GM12801 (cell line): ENCODE results near the gene SHISA6.

ENCODE experiments used
- TF ChIP-seq, protein P1 (sequence below): IDR thresholded peaks from one replicate; pipeline ENCODE4 v1.5.1; 2011; ENCODE audit warnings: control low read depth; ENCODE audit not compliant: insufficient read length; ENCODE audit errors: extremely low read depth

Gene SHISA6

DNA sequence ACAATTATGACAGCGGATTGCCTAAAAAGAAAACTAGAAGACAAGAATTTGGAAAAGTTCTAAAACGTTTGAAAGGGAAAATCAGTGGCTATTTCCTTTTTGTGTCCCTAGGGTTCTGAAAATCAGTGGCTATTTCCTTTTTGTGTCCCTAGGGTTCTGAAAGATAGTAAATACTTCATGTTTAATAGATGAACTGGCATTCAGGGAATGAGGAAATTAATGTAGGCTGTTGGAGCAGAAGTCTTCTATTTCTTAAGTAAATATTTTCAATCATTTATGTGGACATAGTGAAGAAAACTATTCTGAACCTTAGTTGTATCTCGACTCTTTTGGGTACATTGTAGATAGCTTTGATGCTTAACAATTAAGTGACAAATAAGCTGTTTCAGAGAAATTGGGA, 78.9 kb downstream of the SHISA6 start:
- TF ChIP-seq, protein P1, sequence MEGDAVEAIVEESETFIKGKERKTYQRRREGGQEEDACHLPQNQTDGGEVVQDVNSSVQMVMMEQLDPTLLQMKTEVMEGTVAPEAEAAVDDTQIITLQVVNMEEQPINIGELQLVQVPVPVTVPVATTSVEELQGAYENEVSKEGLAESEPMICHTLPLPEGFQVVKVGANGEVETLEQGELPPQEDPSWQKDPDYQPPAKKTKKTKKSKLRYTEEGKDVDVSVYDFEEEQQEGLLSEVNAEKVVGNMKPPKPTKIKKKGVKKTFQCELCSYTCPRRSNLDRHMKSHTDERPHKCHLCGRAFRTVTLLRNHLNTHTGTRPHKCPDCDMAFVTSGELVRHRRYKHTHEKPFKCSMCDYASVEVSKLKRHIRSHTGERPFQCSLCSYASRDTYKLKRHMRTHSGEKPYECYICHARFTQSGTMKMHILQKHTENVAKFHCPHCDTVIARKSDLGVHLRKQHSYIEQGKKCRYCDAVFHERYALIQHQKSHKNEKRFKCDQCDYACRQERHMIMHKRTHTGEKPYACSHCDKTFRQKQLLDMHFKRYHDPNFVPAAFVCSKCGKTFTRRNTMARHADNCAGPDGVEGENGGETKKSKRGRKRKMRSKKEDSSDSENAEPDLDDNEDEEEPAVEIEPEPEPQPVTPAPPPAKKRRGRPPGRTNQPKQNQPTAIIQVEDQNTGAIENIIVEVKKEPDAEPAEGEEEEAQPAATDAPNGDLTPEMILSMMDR = no peak

DNA sequence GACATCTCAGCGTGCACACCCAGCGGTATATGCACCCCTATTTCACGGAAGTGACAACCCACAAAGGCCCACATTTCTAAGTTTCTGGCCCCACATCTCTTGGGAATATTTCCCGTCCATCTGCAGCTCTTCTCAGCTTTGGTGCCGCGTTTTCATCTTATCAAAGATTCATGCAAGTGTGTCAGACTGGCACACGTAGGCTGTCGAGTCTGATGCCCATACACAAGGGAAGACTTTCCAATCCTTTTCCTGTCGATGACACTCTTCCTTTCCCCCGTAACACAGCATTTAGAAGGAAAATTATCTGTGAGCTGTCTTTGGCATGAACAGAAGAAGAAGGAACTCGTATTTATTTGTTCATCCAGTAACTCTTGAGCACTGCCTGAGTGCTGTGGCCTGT, 83.0 kb downstream of the SHISA6 start:
- TF ChIP-seq, protein P1 = no peak

DNA sequence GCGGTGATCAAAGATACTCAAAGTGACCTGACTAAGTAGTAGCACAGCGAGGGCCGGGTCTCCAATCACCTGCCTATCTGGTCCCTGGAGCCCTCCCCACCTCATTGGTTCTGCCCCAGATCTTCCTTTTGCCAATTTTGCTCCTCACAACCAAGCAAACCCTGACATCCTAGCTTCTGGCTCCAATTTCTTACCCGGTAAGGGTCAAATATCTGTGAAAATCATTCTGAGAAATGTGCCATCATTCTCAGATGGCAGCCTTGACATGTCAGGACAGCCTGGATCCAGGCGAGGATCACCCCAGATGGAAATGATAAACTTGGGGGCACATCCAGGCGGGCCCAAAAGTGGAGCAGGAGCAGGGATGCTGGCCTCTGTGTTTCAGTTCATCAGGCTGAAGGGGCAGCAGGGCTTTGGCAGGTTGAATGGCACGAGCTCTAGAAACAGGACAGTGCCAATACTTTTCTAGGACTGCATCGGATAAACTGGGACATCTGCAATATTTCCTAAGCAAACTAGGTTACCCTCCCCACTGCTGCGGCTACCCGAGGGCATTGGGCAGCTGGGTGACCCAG, 83.9 kb downstream of the SHISA6 start:
- TF ChIP-seq, protein P1 = no peak

DNA sequence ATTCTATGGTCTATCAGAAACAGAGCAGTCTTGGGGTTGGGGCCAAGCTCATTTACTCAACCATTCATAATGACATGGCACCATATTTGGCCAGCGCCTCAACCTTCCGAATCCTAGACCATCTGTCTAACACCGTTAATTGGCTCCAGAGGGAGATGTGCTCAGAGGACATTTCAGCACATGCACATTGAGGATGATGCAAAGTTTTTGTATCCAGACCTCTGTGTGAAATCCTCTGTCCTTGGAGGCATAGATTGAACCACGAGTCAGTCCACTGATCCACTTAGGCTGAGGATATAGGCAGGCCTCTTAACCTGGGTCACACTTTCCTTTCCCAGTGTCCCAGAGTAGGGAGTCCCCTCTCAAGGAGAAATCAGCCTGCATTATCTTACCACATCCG, 85.5 kb downstream of the SHISA6 start:
- TF ChIP-seq, protein P1 = no peak

DNA sequence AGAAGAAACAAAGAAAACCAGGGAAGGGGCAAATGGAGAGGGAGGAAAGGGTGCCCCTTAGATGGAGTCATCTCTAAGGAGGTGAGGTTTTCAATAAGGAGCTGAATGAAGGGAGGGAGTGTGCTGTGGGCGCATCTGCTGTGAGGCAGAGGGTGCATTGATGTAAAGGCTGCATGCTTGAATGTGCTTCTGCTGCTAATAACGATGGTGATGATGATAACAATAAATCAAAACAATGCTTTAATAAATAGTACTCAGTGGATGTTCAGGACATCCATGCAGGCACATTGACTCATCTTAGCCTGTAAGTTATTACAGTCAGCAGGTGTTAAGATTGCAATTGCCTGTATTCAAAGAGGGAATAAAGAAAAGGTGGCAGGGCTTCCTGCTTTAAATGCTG, 87.8 kb downstream of the SHISA6 start:
- TF ChIP-seq, protein P1 = no peak

DNA sequence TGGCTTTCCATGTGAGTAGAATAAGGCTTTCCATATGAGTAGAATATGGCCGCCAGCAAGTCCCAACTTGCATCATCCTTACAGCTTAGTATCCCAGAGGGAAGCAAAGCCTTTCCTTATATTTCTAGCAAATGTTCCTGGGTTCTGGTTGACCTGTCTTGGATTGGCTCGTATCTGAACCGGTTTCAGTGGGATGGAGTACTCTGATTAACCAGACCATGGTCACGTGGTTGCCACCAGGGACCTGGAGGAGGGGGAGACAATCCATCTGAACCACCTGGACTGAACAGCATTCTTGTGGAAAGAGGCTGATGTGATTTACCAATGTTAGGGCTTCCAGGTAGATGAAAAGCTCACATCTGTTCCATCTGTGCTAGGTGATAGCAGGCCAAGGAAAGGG, 89.0 kb downstream of the SHISA6 start:
- TF ChIP-seq, protein P1 = no peak

DNA sequence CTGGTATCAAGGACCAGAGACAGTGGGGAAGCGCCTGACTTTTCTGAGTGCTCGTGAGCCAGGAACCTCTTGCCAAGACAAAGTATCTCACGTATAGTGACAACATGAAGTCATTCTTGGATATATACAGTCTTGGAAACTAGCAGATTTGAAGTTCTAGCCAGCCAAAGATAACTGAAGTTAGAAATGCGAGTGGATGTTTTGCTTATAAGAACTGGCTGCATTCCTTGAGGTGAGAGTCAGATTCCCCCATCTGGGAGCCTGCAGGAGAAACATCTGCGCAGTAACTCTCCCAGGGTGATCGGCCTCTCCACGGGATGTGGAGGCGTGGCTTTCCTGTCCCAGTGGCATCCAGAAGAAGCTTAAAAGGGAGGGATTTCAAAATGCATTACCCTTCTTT, 89.8 kb downstream of the SHISA6 start:
- TF ChIP-seq, protein P1 = no peak
